Gastroesophageal sphincter (tissue), 4 donors: ENCODE data around the gene ROR1. TPM values are rescaled to one million over a fixed set of nuclear protein-coding genes. Genes with fewer than 3 reads are reported as not detected.

ENCODE experiments used
- ATAC-seq: fragments of 150-250 bp; one replicate; pipeline ENCODE4 v1.9.1; 2016; ENCODE audit warnings: mild to moderate bottlenecking, moderate library complexity
- H3K27ac ChIP-seq, 4 donors: fragments of 200-600 bp; sonication (generic) in 3 of 4; 1 replicate in 3 of 4; 2 replicates in 1 of 4; pipeline ENCODE4 v1.5.1; 2016 to 2019
- H3K27me3 ChIP-seq: fragments of 200-600 bp; sonication (generic); one replicate; pipeline ENCODE4 v1.5.1; 2019
- H3K36me3 ChIP-seq, 2 donors: fragments of 200-600 bp; sonication (generic); one replicate each; pipeline ENCODE4 v1.5.1; 2019; ENCODE audit warnings: control low read depth in 1 of 2
- H3K4me1 ChIP-seq, 3 donors: fragments of 200-600 bp; sonication (generic); 1 replicate in 2 of 3; 2 replicates in 1 of 3; pipeline ENCODE4 v1.5.1; 2016 to 2019; ENCODE audit warnings: control low read depth in 2 of 3
- H3K4me3 ChIP-seq, 2 donors: fragments of 200-600 bp; sonication (generic); one replicate each; pipeline ENCODE4 v1.5.1; 2019; ENCODE audit warnings: mild to moderate bottlenecking in 1 of 2, moderate library complexity in 1 of 2
- H3K9me3 ChIP-seq, 3 donors: fragments of 200-600 bp; sonication (generic); one replicate each; pipeline ENCODE4 v1.5.1; 2017 to 2019; ENCODE audit warnings: control low read depth in 2 of 3
- CTCF ChIP-seq, 4 experiments: fragments of 200-600 bp in 2 of 4; fragments of 450-650 bp in 2 of 4; sonication (generic) in 1 of 4; IDR thresholded peaks; one replicate each; pipeline ENCODE4 v1.5.1; 2017 to 2019; ENCODE audit warnings: antibody characterized with exemption in 4 of 4, mild to moderate bottlenecking in 2 of 4, moderate library complexity in 2 of 4
- EP300 ChIP-seq: sonication (generic); formaldehyde crosslinking; IDR thresholded peaks from one replicate; pipeline ENCODE4 v1.6.1; 2017; ENCODE audit warnings: antibody characterized with exemption, mild to moderate bottlenecking
- POLR2A ChIP-seq, 2 donors: fragments of 450-650 bp; IDR thresholded peaks; one replicate each; pipeline ENCODE4 v1.6.1; 2017; ENCODE audit warnings: antibody characterized with exemption in 2 of 2, mild to moderate bottlenecking in 2 of 2, moderate library complexity in 1 of 2
- POLR2AphosphoS5 ChIP-seq: sonication (generic); formaldehyde crosslinking; IDR thresholded peaks from one replicate; pipeline ENCODE4 v1.6.1; 2017; ENCODE audit warnings: antibody characterized with exemption
- WGBS, 2 donors: methylation state at CpG; one replicate each; pipeline ENCODE4 v1.1.5; 2018; ENCODE audit warnings: low coverage in 1 of 2; 5-methylcytosine and 5-hydroxymethylcytosine counted together
- total RNA-seq, 4 donors: library from RNA; depleted of rRNA; stranded (reverse); fragments of >200 nt; gene quantifications; one replicate each; pipeline ENCODE4 v1.1.0, GENCODE V29; 2016

Gene ROR1
- total RNA-seq, 4 donors from 2014 or later, result 5.0 to 38.0 (median 8.3) TPM

- no peaks in the 10 kb centered on the region for H3K36me3 ChIP-seq
- no peak overlapping the region for H3K4me3 ChIP-seq
- TF ChIP-seq EP300 (no peak), POLR2AphosphoS5 (no peak), CTCF (IDR thresholded peaks at IDR 0.05) (no peak), POLR2A (IDR thresholded peaks at IDR 0.05) (no peak)
- ATAC-seq, result no peak
- no peaks in the 10 kb centered on the region for H3K9me3 ChIP-seq
- peaks cover 0 to 9% (median 0%) of the 10 kb centered on the region in 3 donors for H3K4me1 ChIP-seq
- no peak overlapping the region for H3K27ac ChIP-seq
- WGBS, 2 donors, result 68 to 88% methylated on average over 5 to 7 of the region's 7 CpGs
- H3K27me3 ChIP-seq, result no peaks in the 10 kb centered on the region
Observed at GRCh38 chr1:63794939-63795378, 21.1 kb downstream of the ROR1 start.

- WGBS, 2 donors, result 72 to 79% methylated on average over 3 to 4 of the region's 4 CpGs
- peaks cover 0 to 9% (median 0%) of the 10 kb centered on the region in 3 donors for H3K4me1 ChIP-seq
- no peak overlapping the region for H3K4me3 ChIP-seq
- ATAC-seq, result no peak
- TF ChIP-seq POLR2AphosphoS5 (no peak), EP300 (no peak), POLR2A (IDR thresholded peaks at IDR 0.05) (no peak), CTCF (IDR thresholded peaks at IDR 0.05) (no peak)
- H3K36me3 ChIP-seq, result no peaks in the 10 kb centered on the region
- no peaks in the 10 kb centered on the region for H3K27me3 ChIP-seq
- H3K9me3 ChIP-seq, result no peaks in the 10 kb centered on the region
- no peak overlapping the region for H3K27ac ChIP-seq
Observed at GRCh38 chr1:63795455-63795854, 21.6 kb downstream of the ROR1 start.

GRCh38 chr1:63797056-63797726, 23.4 kb downstream of the ROR1 start:
- ATAC-seq, result no peak
- H3K36me3 ChIP-seq, result no peaks in the 10 kb centered on the region
- no peak overlapping the region for H3K27ac ChIP-seq
- WGBS, 2 donors, result 81 to 92% methylated on average over 4 to 6 of the region's 7 CpGs
- peaks cover 0 to 4% (median 0%) of the 10 kb centered on the region in 3 donors for H3K4me1 ChIP-seq
- H3K4me3 ChIP-seq, result no peak overlapping the region
- TF ChIP-seq POLR2A (IDR thresholded peaks at IDR 0.05) (no peak), CTCF (IDR thresholded peaks at IDR 0.05) (no peak), EP300 (no peak), POLR2AphosphoS5 (no peak)
- H3K27me3 ChIP-seq, result no peaks in the 10 kb centered on the region
- no peaks in the 10 kb centered on the region for H3K9me3 ChIP-seq

- no peak for TF ChIP-seq POLR2A (IDR thresholded peaks at IDR 0.05)
- TF ChIP-seq POLR2AphosphoS5, result no peak
- TF ChIP-seq CTCF (IDR thresholded peaks at IDR 0.05), result no peak
- TF ChIP-seq EP300, result no peak
- ATAC-seq, result no peak
- H3K4me1 ChIP-seq, result no peaks in the 10 kb centered on the region
- no peak overlapping the region for H3K4me3 ChIP-seq
- H3K36me3 ChIP-seq, result no peaks in the 10 kb centered on the region
- H3K9me3 ChIP-seq, result no peaks in the 10 kb centered on the region
- no peak overlapping the region for H3K27ac ChIP-seq
- no peaks in the 10 kb centered on the region for H3K27me3 ChIP-seq
- 80 to 84% methylated on average over 1 to 2 of the region's 2 CpGs for WGBS, 2 donors
Observed at GRCh38 chr1:63798284-63798683, 24.5 kb downstream of the ROR1 start.

GRCh38 chr1:63799307-63799706, 25.5 kb downstream of the ROR1 start:
- Histone ChIP-seq H3K4me1 (no peaks in the 10 kb centered on the region), H3K4me3 (no peak overlapping the region), H3K27me3 (no peaks in the 10 kb centered on the region), H3K27ac (no peak overlapping the region), H3K36me3 (no peaks in the 10 kb centered on the region), H3K9me3 (no peaks in the 10 kb centered on the region)
- no peak for ATAC-seq
- 60 to 67% methylated on average over 1 of the region's 1 CpG for WGBS, 2 donors
- TF ChIP-seq EP300 (no peak), CTCF (IDR thresholded peaks at IDR 0.05) (no peak), POLR2AphosphoS5 (no peak), POLR2A (IDR thresholded peaks at IDR 0.05) (no peak)
